H9 (cell line): Measurements from ENCODE around the gene CACNA1I. TPM values are rescaled to one million over a fixed set of nuclear protein-coding genes. Genes with fewer than 3 reads are reported as not detected.

Experiments used
- DNase-seq: peaks from one replicate; pipeline ENCODE4 v3.0.0-alpha.2; 2017
- H2AFZ ChIP-seq: one replicate; pipeline ENCODE4 v1.6.1; 2013; ENCODE audit warnings: mild to moderate bottlenecking, low read length, control low read depth, moderate library complexity
- H2AK5ac ChIP-seq: 2 replicates; pipeline ENCODE4 v1.6.1; 2013; ENCODE audit warnings: low read length, control low read depth, mixed read lengths; ENCODE audit not compliant: insufficient read length
- H2BK120ac ChIP-seq: one replicate; pipeline ENCODE4 v1.6.1; 2013; ENCODE audit warnings: low read depth, mild to moderate bottlenecking, low read length, control low read depth, inconsistent platforms; ENCODE audit not compliant: poor library complexity, severe bottlenecking
- H2BK12ac ChIP-seq: 2 replicates; pipeline ENCODE4 v1.6.1; 2013; ENCODE audit warnings: low read length, control low read depth, mixed read lengths, low read depth; ENCODE audit not compliant: insufficient read length
- H2BK15ac ChIP-seq: 2 replicates; pipeline ENCODE4 v1.6.1; 2013; ENCODE audit warnings: low read depth, low read length, control low read depth
- H2BK20ac ChIP-seq: one replicate; pipeline ENCODE4 v1.6.1; 2013; ENCODE audit warnings: low read depth, mild to moderate bottlenecking, low read length, control low read depth, inconsistent platforms; ENCODE audit not compliant: poor library complexity, severe bottlenecking
- H2BK5ac ChIP-seq: 2 replicates; pipeline ENCODE4 v1.6.1; 2013; ENCODE audit warnings: low read length, control low read depth, mixed read lengths; ENCODE audit not compliant: insufficient read length
- H3K14ac ChIP-seq: 2 replicates; pipeline ENCODE4 v1.6.1; 2013; ENCODE audit warnings: low read length, control low read depth; ENCODE audit not compliant: insufficient read depth
- H3K18ac ChIP-seq: 2 replicates; pipeline ENCODE4 v1.6.1; 2013; ENCODE audit warnings: low read depth, mild to moderate bottlenecking, mixed read lengths, low read length, control low read depth; ENCODE audit not compliant: insufficient read length
- H3K23ac ChIP-seq: 2 replicates; pipeline ENCODE4 v1.6.1; 2013; ENCODE audit warnings: low read length, control low read depth, mixed read lengths, low read depth; ENCODE audit not compliant: insufficient read length
- H3K23me2 ChIP-seq: 2 replicates; pipeline ENCODE4 v1.6.1; 2013; ENCODE audit warnings: low read depth, mild to moderate bottlenecking, mixed read lengths, low read length, control low read depth; ENCODE audit not compliant: insufficient read length, poor library complexity, severe bottlenecking
- H3K27ac ChIP-seq: 2 replicates; pipeline ENCODE4 v1.5.1; 2013; ENCODE audit warnings: low read length, control low read depth, mixed read lengths, low read depth; ENCODE audit not compliant: insufficient read length
- H3K27me3 ChIP-seq: 2 replicates; pipeline ENCODE4 v1.6.1; 2013; ENCODE audit warnings: low read length, control low read depth, inconsistent platforms; ENCODE audit not compliant: insufficient read depth
- H3K4ac ChIP-seq: 2 replicates; pipeline ENCODE4 v1.6.1; 2013; ENCODE audit warnings: low read depth, mild to moderate bottlenecking, control low read depth, inconsistent platforms, low read length, moderate library complexity
- H3K4me1 ChIP-seq: 2 replicates; pipeline ENCODE4 v1.6.1; 2013; ENCODE audit warnings: low read length, control low read depth, inconsistent platforms; ENCODE audit not compliant: insufficient read depth
- H3K4me2 ChIP-seq: 2 replicates; pipeline ENCODE4 v1.6.1; 2013; ENCODE audit warnings: low read length, control low read depth, mixed read lengths; ENCODE audit not compliant: insufficient read length, insufficient read depth
- H3K56ac ChIP-seq: 2 replicates; pipeline ENCODE4 v1.6.1; 2013; ENCODE audit warnings: low read depth, mild to moderate bottlenecking, mixed read lengths, low read length, control low read depth; ENCODE audit not compliant: insufficient read length
- H3K79me1 ChIP-seq: 2 replicates; pipeline ENCODE4 v1.6.1; 2013; ENCODE audit warnings: low read depth, mild to moderate bottlenecking, moderate library complexity, low read length, control low read depth, inconsistent platforms; ENCODE audit not compliant: insufficient read depth, poor library complexity, severe bottlenecking
- H3K79me2 ChIP-seq: 2 replicates; pipeline ENCODE4 v1.6.1; 2013; ENCODE audit warnings: low read length, control low read depth, inconsistent platforms; ENCODE audit not compliant: insufficient read depth
- H3K9ac ChIP-seq: 2 replicates; pipeline ENCODE4 v1.6.1; 2013; ENCODE audit warnings: low read length, control low read depth, mixed read lengths; ENCODE audit not compliant: insufficient read length; ENCODE audit errors: extremely low read depth
- H3K9me3 ChIP-seq: one replicate; pipeline ENCODE4 v1.6.1; 2013; ENCODE audit warnings: low read depth, low read length, inconsistent platforms; ENCODE audit not compliant: control insufficient read depth
- H3T11ph ChIP-seq: one replicate; pipeline ENCODE4 v1.6.1; 2013; ENCODE audit warnings: mild to moderate bottlenecking, low read length, control low read depth, inconsistent platforms
- H4K20me1 ChIP-seq: one replicate; pipeline ENCODE4 v1.6.1; 2013; ENCODE audit not compliant: control insufficient read depth, insufficient read length, insufficient read depth
- H4K5ac ChIP-seq: 2 replicates; pipeline ENCODE4 v1.6.1; 2013; ENCODE audit warnings: low read depth, mild to moderate bottlenecking, mixed read lengths, low read length, control low read depth; ENCODE audit not compliant: insufficient read length
- H4K8ac ChIP-seq: replicated peaks from 2 replicates; pipeline ENCODE4 v1.6.1; 2013; ENCODE audit warnings: low read length, control low read depth, mixed read lengths, low read depth; ENCODE audit not compliant: insufficient read length
- H4K91ac ChIP-seq: 2 replicates; pipeline ENCODE4 v1.6.1; 2013; ENCODE audit warnings: low read depth, mild to moderate bottlenecking, moderate library complexity, mixed read lengths, low read length, control low read depth; ENCODE audit not compliant: insufficient read length
- H3K27ac Mint-ChIP-seq, 3 experiments: 2 replicates in 2 of 3; 3 replicates in 1 of 3; pipeline ENCODE4 v1.8.0; 2020 to 2021; ENCODE audit warnings: mixed read lengths in 3 of 3, mild to moderate bottlenecking in 1 of 3, moderate library complexity in 1 of 3
- H3K27me3 Mint-ChIP-seq: 2 replicates; pipeline ENCODE4 v1.8.0; 2021; ENCODE audit warnings: low read depth, mild to moderate bottlenecking, moderate library complexity, mixed read lengths
- H3K36me3 Mint-ChIP-seq, 3 experiments: 2 replicates in 2 of 3; 3 replicates in 1 of 3; pipeline ENCODE4 v1.8.0; 2020 to 2021; ENCODE audit warnings: low read depth in 3 of 3, mixed read lengths in 3 of 3; ENCODE audit not compliant: insufficient read depth in 1 of 3
- H3K4me1 Mint-ChIP-seq, 2 experiments: 2 replicates each; pipeline ENCODE4 v1.8.0; 2020; ENCODE audit warnings: mixed read lengths in 2 of 2
- H3K4me3 Mint-ChIP-seq, 2 experiments: 2 replicates in 1 of 2; 3 replicates in 1 of 2; pipeline ENCODE4 v1.8.0; 2020 to 2021; ENCODE audit warnings: mild to moderate bottlenecking in 2 of 2, mixed read lengths in 2 of 2, moderate library complexity in 1 of 2
- H3K9me3 Mint-ChIP-seq, 2 experiments: 2 replicates in 1 of 2; 3 replicates in 1 of 2; pipeline ENCODE4 v1.8.0; 2020; ENCODE audit warnings: mild to moderate bottlenecking in 2 of 2, mixed read lengths in 2 of 2, moderate library complexity in 1 of 2
- CTCF ChIP-seq: fragments of 200-600 bp; sonication (generic); conservative IDR thresholded peaks from 3 replicates; pipeline ENCODE4 v1.8.0; 2021; ENCODE audit warnings: antibody characterized with exemption, mild to moderate bottlenecking
- WGBS: extraction: QIAGEN DNeasy Blood & Tissue Kit; methylation state at CpG from one replicate; pipeline ENCODE4 v1.1.7; 2013; ENCODE audit warnings: missing lambda C conversion rate, low lambda C conversion rate, mixed read lengths; ENCODE audit not compliant: insufficient read length; ENCODE audit errors: extremely low coverage; 5-methylcytosine and 5-hydroxymethylcytosine counted together
- total RNA-seq: library from RNA; stranded (reverse); gene quantifications from 2 replicates; pipeline ENCODE4 v1.2.1, GENCODE V29; 2021

The CACNA1I gene
- total RNA-seq, 1 experiment from 2014 or later, result 0.50 TPM

DNA sequence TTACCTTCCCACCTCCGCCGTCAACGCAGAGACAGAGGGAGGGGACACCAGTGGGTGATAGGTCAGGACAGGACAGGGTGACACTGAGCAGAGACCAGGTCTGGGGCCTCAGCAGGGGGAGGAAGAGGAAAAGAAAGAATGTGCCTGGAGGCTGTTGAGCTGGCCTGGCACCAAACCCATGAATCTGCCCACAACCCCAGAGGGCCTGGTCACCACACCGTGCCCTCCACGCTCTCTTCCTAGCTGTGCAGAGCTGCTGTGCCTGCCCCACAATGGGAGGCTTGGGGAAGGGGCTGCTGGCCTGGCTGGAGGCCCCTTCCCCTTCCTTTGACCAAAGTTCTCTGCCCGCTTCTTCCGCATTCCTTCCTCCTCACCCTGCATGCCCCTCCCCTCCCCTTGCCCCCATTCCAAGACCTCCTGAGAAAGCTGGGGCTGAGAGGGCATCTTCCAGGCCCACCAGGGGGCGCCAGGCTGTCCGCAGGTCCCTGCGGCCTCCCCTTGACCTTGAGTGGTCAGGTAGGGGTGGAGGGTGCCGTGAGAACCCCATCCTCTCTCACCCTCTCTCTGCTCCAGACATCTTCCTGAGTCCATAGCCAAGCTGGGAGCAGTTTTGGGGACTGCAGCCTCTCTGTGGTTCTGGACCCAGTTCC lies 11.0 kb upstream of the CACNA1I start:
- Histone ChIP-seq H3K9ac (no peak overlapping the region), H3K4me2 (no peak overlapping the region), H4K8ac (no peak overlapping the region), H3T11ph (no peak overlapping the region), H4K20me1 (no peaks in the 10 kb centered on the region), H3K4ac (no peak overlapping the region), H4K91ac (no peak overlapping the region), H3K4me1 (no peaks in the 10 kb centered on the region), H2BK20ac (no peak overlapping the region), H2AK5ac (no peak overlapping the region), H3K56ac (no peak overlapping the region), H3K23ac (no peak overlapping the region), H2BK12ac (no peak overlapping the region), H3K18ac (no peak overlapping the region), H3K27ac (no peak overlapping the region), H3K79me2 (no peaks in the 10 kb centered on the region), H2BK5ac (no peak overlapping the region), H2AFZ (no peak overlapping the region), H3K79me1 (no peaks in the 10 kb centered on the region), H4K5ac (no peak overlapping the region), H3K14ac (no peak overlapping the region; the same call in 1 of the 2 replicates), H3K9me3 (no peaks in the 10 kb centered on the region), H2BK120ac (no peak overlapping the region), H3K27me3 (peaks cover 36% of the 10 kb centered on the region), H2BK15ac (no peak overlapping the region), H3K23me2 (peaks cover 4% of the 10 kb centered on the region)
- Mint-ChIP-seq H3K4me3 (no peak overlapping the region), H3K36me3 (no peaks in the 10 kb centered on the region; a peak in 1 of 7 replicates), H3K9me3 (no peaks in the 10 kb centered on the region), H3K4me1 (peaks cover 9 to 17% of the 10 kb centered on the region in 2 experiments), H3K27me3 (peaks cover 33% of the 10 kb centered on the region), H3K27ac (no peak overlapping the region)
- DNase-seq, result peak; percentile 81
- WGBS, result no CpG with 5 or more reads among the region's 11 CpGs
- TF ChIP-seq CTCF, result peak; percentile 85
